HepG2 (cell line): ENCODE measurements around the gene HNF1B. TPM values are rescaled to one million over a fixed set of nuclear protein-coding genes. Genes with fewer than 3 reads are reported as not detected.
A peak's percentile ranks its signal among the peaks of the same experiment; 100 is the strongest.

Experiments
- FOXJ3 ChIP-seq: sonication (generic); formaldehyde crosslinking; IDR thresholded peaks from 2 replicates; pipeline ENCODE4 v1.4.0; 2020; ENCODE audit warnings: missing genetic modification reagents, mild to moderate bottlenecking, borderline replicate concordance
- HINFP ChIP-seq: sonication (generic); formaldehyde crosslinking; IDR thresholded peaks from 2 replicates; pipeline ENCODE4 v1.4.0; 2020; ENCODE audit warnings: low read depth, mild to moderate bottlenecking, missing genetic modification reagents
- HIVEP1 ChIP-seq: sonication (generic); formaldehyde crosslinking; IDR thresholded peaks from 2 replicates; pipeline ENCODE4 v1.4.0; 2020; ENCODE audit warnings: mild to moderate bottlenecking, missing genetic modification reagents
- MYPOP ChIP-seq: sonication (generic); formaldehyde crosslinking; IDR thresholded peaks from 2 replicates; pipeline ENCODE4 v1.8.1; 2023; ENCODE audit warnings: mild to moderate bottlenecking, moderate library complexity, missing genetic modification reagents
- NFAT5 ChIP-seq: sonication (generic); formaldehyde crosslinking; IDR thresholded peaks from 2 replicates; pipeline ENCODE4 v1.4.0; 2020; ENCODE audit warnings: missing genetic modification reagents
- NR2C2 ChIP-seq: sonication (generic); formaldehyde crosslinking; IDR thresholded peaks from 2 replicates; pipeline ENCODE4 v1.4.0; 2020; ENCODE audit warnings: missing genetic modification reagents, mild to moderate bottlenecking, moderate library complexity, borderline replicate concordance
- TBX2 ChIP-seq: sonication (generic); formaldehyde crosslinking; IDR thresholded peaks from 2 replicates; pipeline ENCODE4 v1.5.0; 2020; ENCODE audit warnings: missing genetic modification reagents, mild to moderate bottlenecking, borderline replicate concordance
- TIGD3 ChIP-seq: sonication (generic); formaldehyde crosslinking; IDR thresholded peaks from 2 replicates; pipeline ENCODE4 v1.5.1; 2020; ENCODE audit warnings: mild to moderate bottlenecking, missing genetic modification reagents, borderline replicate concordance
- ZBTB10 ChIP-seq: sonication (generic); formaldehyde crosslinking; IDR thresholded peaks from 2 replicates; pipeline ENCODE4 v1.4.0; 2020; ENCODE audit warnings: missing genetic modification reagents, borderline replicate concordance
- ZBTB20 ChIP-seq: sonication (generic); formaldehyde crosslinking; IDR thresholded peaks from 2 replicates; pipeline ENCODE4 v1.8.1; 2023; ENCODE audit warnings: missing genetic modification reagents, low read depth, mild to moderate bottlenecking, borderline replicate concordance
- ZNF260 ChIP-seq: sonication (generic); formaldehyde crosslinking; IDR thresholded peaks from 2 replicates; pipeline ENCODE4 v1.4.0; 2020; ENCODE audit warnings: missing genetic modification reagents, low read depth, mild to moderate bottlenecking, borderline replicate concordance
- polyA plus RNA-seq, 8 experiments: library from polyadenylated mRNA; depleted of rRNA in 3 of 8; stranded (reverse) in 7 of 8; unstranded in 1 of 8; fragments of >200 nt; fragmentation: Illumina TruSeq in 4 of 8; extraction: Trizol in 4 of 8; gene quantifications; 2 replicates each; pipeline versions ENCODE4 v1.2.1 to v1.2.3, GENCODE V29; 2011 to 2016; ENCODE audit warnings: low read depth in 4 of 8, missing spikeins in 1 of 8, mixed read lengths in 1 of 8; ENCODE audit not compliant: insufficient read depth in 1 of 8
- total RNA-seq, 5 experiments: library from RNA; depleted of rRNA; stranded (reverse); fragments of >200 nt; fragmentation: Illumina TruSeq; extraction: Trizol; gene quantifications; 2 replicates each; pipeline ENCODE4 v1.2.3, GENCODE V29; 2016; ENCODE audit warnings: low read depth in 1 of 5

HNF1B gene
- total and polyA plus RNA-seq, 2 of the 13 experiments (the other 11 are each of a cell fraction or from before 2014, with no cell fraction given), result 1.9 to 5.3 TPM

- TF ChIP-seq NFAT5, result peak; percentile 72; the same call in 1 of the 2 replicates
- TF ChIP-seq ZBTB20 (CRISPR knock-in tag), result 0 out of 2 replicates have a peak, but pooled peaks have one; percentile 22
- 0 out of 2 replicates have a peak, but pooled peaks have one; percentile 33 for TF ChIP-seq HIVEP1 (CRISPR knock-in tag)
- 0 out of 2 replicates have a peak, but pooled peaks have one; percentile 48 for TF ChIP-seq TIGD3 (CRISPR knock-in tag)
- TF ChIP-seq ZNF260 (CRISPR knock-in tag), result no peak
- no peak for TF ChIP-seq FOXJ3 (CRISPR knock-in tag)
- TF ChIP-seq ZBTB10 (CRISPR knock-in tag), result peak; percentile 86; the same call in 1 of the 2 replicates
- TF ChIP-seq NR2C2 (CRISPR knock-in tag), result no peak
- TF ChIP-seq TBX2, result peak; percentile 63; the same call in 1 of the 2 replicates
- TF ChIP-seq HINFP (CRISPR knock-in tag), result no peak
- TF ChIP-seq MYPOP (CRISPR knock-in tag), result peak; percentile 39; the same call in 1 of the 2 replicates
Observed at GRCh38 chr17:37744961-37745800, at the start of gene HNF1B (continued).
